Keratinocyte (primary cell): ENCODE results near the gene STK24. TPM values are rescaled to one million over a fixed set of nuclear protein-coding genes. Genes with fewer than 3 reads are reported as not detected.

Experiments
- DNase-seq: peaks from one replicate; pipeline ENCODE4 v3.0.0-alpha.2; 2011; ENCODE audit warnings: low read depth, missing footprints, low spot score
- FAIRE-seq: peaks from 2 replicates; lab custom pipeline; 2011; peaks lifted over from hg19 to GRCh38; lab: Jason Lieb, UNC
- H2AFZ ChIP-seq: 2 replicates; pipeline ENCODE4 v1.6.0; 2012; ENCODE audit warnings: low read length, control low read depth, inconsistent platforms; ENCODE audit not compliant: control insufficient read depth
- H3K27ac ChIP-seq: 2 replicates; pipeline ENCODE4 v1.5.1; 2011; ENCODE audit warnings: low read length; ENCODE audit not compliant: control insufficient read depth, insufficient read depth
- H3K27me3 ChIP-seq: 3 replicates; pipeline ENCODE4 v1.6.0; 2011; ENCODE audit warnings: low read length; ENCODE audit not compliant: control insufficient read depth, insufficient read depth; ENCODE audit errors: extremely low read depth
- H3K36me3 ChIP-seq, 2 experiments: 2 replicates in 1 of 2; 3 replicates in 1 of 2; pipeline ENCODE4 v1.5.1; 2011; ENCODE audit warnings: low read length in 2 of 2, mild to moderate bottlenecking in 1 of 2; ENCODE audit not compliant: control insufficient read depth in 2 of 2, insufficient read depth in 2 of 2; ENCODE audit errors: extremely low read depth in 1 of 2
- H3K4me1 ChIP-seq: 3 replicates; pipeline ENCODE4 v1.5.1; 2011; ENCODE audit warnings: low read length; ENCODE audit not compliant: control insufficient read depth, insufficient read depth; ENCODE audit errors: extremely low read depth
- H3K4me2 ChIP-seq: 3 replicates; pipeline ENCODE4 v1.6.0; 2011; ENCODE audit warnings: low read depth, low read length; ENCODE audit not compliant: control insufficient read depth, insufficient read depth; ENCODE audit errors: extremely low read depth
- H3K4me3 ChIP-seq, 3 experiments: fragments of 200-600 bp in 1 of 3; sonication (generic) in 1 of 3; 2 replicates in 2 of 3; 3 replicates in 1 of 3; pipeline ENCODE4 v1.5.1; 2011 to 2016; ENCODE audit warnings: low read length in 3 of 3, mild to moderate bottlenecking in 3 of 3, control low read depth in 2 of 3, inconsistent platforms in 1 of 3, low read depth in 1 of 3, mixed read lengths in 1 of 3, mixed run types in 1 of 3, moderate library complexity in 1 of 3; ENCODE audit not compliant: control insufficient read depth in 2 of 3, insufficient read depth in 2 of 3; ENCODE audit errors: extremely low read depth in 1 of 3
- H3K79me2 ChIP-seq: 2 replicates; pipeline ENCODE4 v1.6.0; 2012; ENCODE audit warnings: low read length; ENCODE audit not compliant: control insufficient read depth, insufficient read depth
- H3K9ac ChIP-seq: 3 replicates; pipeline ENCODE4 v1.6.0; 2011; ENCODE audit warnings: low read length; ENCODE audit not compliant: control insufficient read depth, insufficient read depth; ENCODE audit errors: extremely low read depth
- H3K9me1 ChIP-seq: 3 replicates; pipeline ENCODE4 v1.6.0; 2011; ENCODE audit warnings: low read length; ENCODE audit not compliant: control insufficient read depth, insufficient read depth; ENCODE audit errors: extremely low read depth
- H3K9me3 ChIP-seq: 2 replicates; pipeline ENCODE4 v1.5.1; 2012; ENCODE audit warnings: low read depth, low read length; ENCODE audit not compliant: control insufficient read depth
- H4K20me1 ChIP-seq: 3 replicates; pipeline ENCODE4 v1.6.0; 2011; ENCODE audit warnings: low read length; ENCODE audit not compliant: control insufficient read depth, insufficient read depth; ENCODE audit errors: extremely low read depth
- CTCF ChIP-seq, 3 experiments: IDR thresholded peaks in 1 of 3; conservative IDR thresholded peaks in 1 of 3; optimal IDR thresholded peaks in 1 of 3; 2 replicates in 2 of 3; 3 replicates in 1 of 3; pipeline versions ENCODE3 to v1.5.1; 2011; ENCODE audit warnings: low read length in 3 of 3, mild to moderate bottlenecking in 3 of 3, moderate library complexity in 2 of 3, control low read depth in 1 of 3, inconsistent platforms in 1 of 3; ENCODE audit not compliant: insufficient read depth in 2 of 3; ENCODE audit errors: extremely low read depth in 1 of 3
- EZH2 ChIP-seq: IDR thresholded peaks from one replicate; pipeline ENCODE4 v1.6.1; 2012; ENCODE audit warnings: inconsistent platforms, mild to moderate bottlenecking, low read length, moderate library complexity
- dilution Hi-C: fragments of 300-500 bp; cut with MboI; formaldehyde crosslinking; loops from one replicate; pipeline ENCODE4 v1.7.0; 2020; ENCODE audit warnings: low sequenced_read_pairs; ENCODE audit not compliant: extremely low pct_ligation_motif_present
- polyA plus RNA-seq, 5 experiments: library from polyadenylated mRNA; depleted of rRNA in 3 of 5; stranded (reverse) in 3 of 5; stranded (forward) in 1 of 5; unstranded in 1 of 5; fragments of >200 nt; gene quantifications; 1 replicate in 1 of 5; 2 replicates in 3 of 5; 3 replicates in 1 of 5; pipeline versions ENCODE4 v1.2.1 to v1.2.3, GENCODE V29; 2011 to 2012; ENCODE audit warnings: missing spikeins in 2 of 5, low read depth in 1 of 5, low replicate concordance in 1 of 5

STK24 gene
- polyA plus RNA-seq, 1 donor (not counting 4 experiments of a cell fraction or from before 2014, with no cell fraction given) = 81.6 TPM

- H3K4me1 ChIP-seq = peaks cover 41% of the 10 kb centered on the region
- dilution Hi-C loops = no loop called here
- H3K36me3 ChIP-seq = peaks cover 6 to 12% of the 10 kb centered on the region in 2 experiments
- TF ChIP-seq EZH2 = no peak
- no peak for TF ChIP-seq CTCF (optimal IDR thresholded peaks at IDR 0.05 in 1 of 3, IDR thresholded peaks at IDR 0.05 in 1 of 3, conservative IDR thresholded peaks at IDR 0.05 in 1 of 3; ENCODE audit: extremely low read depth in 1 of 3, insufficient read depth in 2 of 3, low read length in 3 of 3)
- peaks cover 92% of the 10 kb centered on the region for H3K79me2 ChIP-seq
- H2AFZ ChIP-seq = no peak overlapping the region
- no peaks in the 10 kb centered on the region for H3K27me3 ChIP-seq
- FAIRE-seq (no peak), DNase-seq (no peak)
- peak overlapping the region; percentile 91 for H3K9ac ChIP-seq
- H3K4me3 ChIP-seq = no peak overlapping the region
- no peaks in the 10 kb centered on the region for H3K9me3 ChIP-seq
- H3K27ac ChIP-seq = peak overlapping the region; percentile 98
- H3K4me2 ChIP-seq = peak overlapping the region; percentile 95
- H4K20me1 ChIP-seq = peaks cover 22% of the 10 kb centered on the region
- H3K9me1 ChIP-seq = peaks cover 7% of the 10 kb centered on the region
These were observed 91.3 kb downstream of the STK24 start for GRCh38 chr13:98485561-98485960.

- DNase-seq = peak; percentile 96
- peak; percentile 95 for FAIRE-seq
- H3K4me1 ChIP-seq = peaks cover 41% of the 10 kb centered on the region
- H4K20me1 ChIP-seq = peaks cover 22% of the 10 kb centered on the region
- peak overlapping the region; percentile 98 for H3K27ac ChIP-seq
- no peak overlapping the region for H2AFZ ChIP-seq
- H3K4me3 ChIP-seq = peak overlapping the region in 2 of 3 experiments; percentile 56 to 66
- H3K36me3 ChIP-seq = peaks cover 8 to 12% of the 10 kb centered on the region in 2 experiments
- peak overlapping the region; percentile 91 for H3K9ac ChIP-seq
- dilution Hi-C loops = no loop called here
- no peaks in the 10 kb centered on the region for H3K9me3 ChIP-seq
- peaks cover 89% of the 10 kb centered on the region for H3K79me2 ChIP-seq
- TF ChIP-seq CTCF (optimal IDR thresholded peaks at IDR 0.05 in 1 of 3, IDR thresholded peaks at IDR 0.05 in 1 of 3, conservative IDR thresholded peaks at IDR 0.05 in 1 of 3; ENCODE audit: extremely low read depth in 1 of 3, insufficient read depth in 2 of 3, low read length in 3 of 3) (no peak), EZH2 (no peak)
- peaks cover 7% of the 10 kb centered on the region for H3K9me1 ChIP-seq
- H3K4me2 ChIP-seq = peak overlapping the region; percentile 95
- no peaks in the 10 kb centered on the region for H3K27me3 ChIP-seq
These were observed 92.4 kb downstream of the STK24 start for GRCh38 chr13:98484289-98485219.
